ENCODE results near the gene ATAD5.

The ATAD5 gene

DNA sequence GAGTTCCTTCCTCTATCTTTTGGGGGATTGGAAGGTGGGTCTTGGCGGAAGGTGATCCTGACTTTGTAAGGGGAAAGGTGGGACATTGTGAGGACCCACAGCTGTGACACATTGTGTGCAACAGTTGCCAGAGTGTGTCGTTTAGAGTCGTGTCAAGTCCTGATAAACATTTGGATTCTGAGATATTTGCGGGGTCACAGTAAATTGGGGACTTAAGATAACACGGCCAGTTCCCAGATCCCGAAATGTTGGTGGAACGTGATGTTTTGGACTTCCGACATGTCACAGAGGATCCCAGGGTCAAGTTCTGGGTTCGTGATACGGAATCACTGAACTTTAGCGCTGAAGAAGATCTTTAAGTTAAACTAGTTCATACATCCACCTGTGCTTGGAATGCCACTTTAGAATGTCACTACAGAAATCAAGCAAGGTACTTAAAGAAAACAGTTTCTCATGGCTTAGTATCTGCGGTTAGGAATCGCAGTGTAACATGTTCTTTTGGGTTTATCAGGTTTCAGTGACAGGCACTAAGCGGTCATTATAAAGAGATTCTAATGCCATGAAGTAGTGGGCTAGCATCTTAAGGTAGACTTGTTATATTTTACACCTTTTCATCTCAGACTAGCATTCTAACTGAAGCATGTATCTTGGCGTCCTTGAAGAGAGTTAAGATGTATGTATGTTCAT lies 815 bp downstream of the ATAD5 start:
- peak overlapping the region; percentile 93 for H3K4me3 ChIP-seq (ENCODE audit: low read depth, low read length)
- in situ Hi-C loops (cut with HindIII; ENCODE audit: low sequenced_read_pairs): no loop called here
- no peak for DNase-seq (ENCODE audit: low read depth)
- TF ChIP-seq, protein P1, sequence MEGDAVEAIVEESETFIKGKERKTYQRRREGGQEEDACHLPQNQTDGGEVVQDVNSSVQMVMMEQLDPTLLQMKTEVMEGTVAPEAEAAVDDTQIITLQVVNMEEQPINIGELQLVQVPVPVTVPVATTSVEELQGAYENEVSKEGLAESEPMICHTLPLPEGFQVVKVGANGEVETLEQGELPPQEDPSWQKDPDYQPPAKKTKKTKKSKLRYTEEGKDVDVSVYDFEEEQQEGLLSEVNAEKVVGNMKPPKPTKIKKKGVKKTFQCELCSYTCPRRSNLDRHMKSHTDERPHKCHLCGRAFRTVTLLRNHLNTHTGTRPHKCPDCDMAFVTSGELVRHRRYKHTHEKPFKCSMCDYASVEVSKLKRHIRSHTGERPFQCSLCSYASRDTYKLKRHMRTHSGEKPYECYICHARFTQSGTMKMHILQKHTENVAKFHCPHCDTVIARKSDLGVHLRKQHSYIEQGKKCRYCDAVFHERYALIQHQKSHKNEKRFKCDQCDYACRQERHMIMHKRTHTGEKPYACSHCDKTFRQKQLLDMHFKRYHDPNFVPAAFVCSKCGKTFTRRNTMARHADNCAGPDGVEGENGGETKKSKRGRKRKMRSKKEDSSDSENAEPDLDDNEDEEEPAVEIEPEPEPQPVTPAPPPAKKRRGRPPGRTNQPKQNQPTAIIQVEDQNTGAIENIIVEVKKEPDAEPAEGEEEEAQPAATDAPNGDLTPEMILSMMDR (IDR thresholded peaks at IDR 0.05; ENCODE audit: low read depth, low read length, missing control alignments): no peak

DNA sequence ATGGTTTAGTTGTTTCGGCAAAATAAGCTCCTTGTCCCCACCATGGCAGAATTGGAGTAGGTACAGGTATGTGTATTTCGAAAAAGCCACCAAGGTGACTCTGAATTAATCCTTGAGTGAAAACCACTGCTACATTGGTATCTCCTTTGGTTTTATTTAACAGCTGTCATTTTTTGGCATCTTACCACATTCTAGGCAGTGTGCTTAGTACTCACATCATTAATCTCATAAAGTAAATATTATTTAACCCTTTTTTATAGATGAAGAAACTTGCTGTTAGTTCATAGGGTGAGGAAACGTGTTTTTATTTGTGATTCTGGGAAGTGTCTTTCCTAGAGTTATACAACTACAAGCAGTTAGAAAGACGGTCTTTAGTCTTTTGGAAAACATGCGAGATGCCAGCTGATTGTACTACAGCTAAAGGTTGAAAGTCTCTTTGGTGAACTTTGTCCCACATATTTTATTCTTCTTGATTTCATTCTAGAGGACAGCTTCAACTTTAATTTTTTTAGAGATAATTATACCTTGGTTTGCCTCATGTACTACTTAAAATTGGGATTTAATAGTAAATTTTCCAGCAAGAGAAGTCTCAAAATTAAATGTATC lies 6.5 kb downstream of the ATAD5 start:
- TF ChIP-seq, protein P1 (IDR thresholded peaks at IDR 0.05; ENCODE audit: low read depth, low read length, missing control alignments): no peak
- in situ Hi-C loops (cut with HindIII; ENCODE audit: low sequenced_read_pairs): no loop called here
- DNase-seq (ENCODE audit: low read depth): no peak
- H3K4me3 ChIP-seq (ENCODE audit: low read depth, low read length): no peak overlapping the region

DNA sequence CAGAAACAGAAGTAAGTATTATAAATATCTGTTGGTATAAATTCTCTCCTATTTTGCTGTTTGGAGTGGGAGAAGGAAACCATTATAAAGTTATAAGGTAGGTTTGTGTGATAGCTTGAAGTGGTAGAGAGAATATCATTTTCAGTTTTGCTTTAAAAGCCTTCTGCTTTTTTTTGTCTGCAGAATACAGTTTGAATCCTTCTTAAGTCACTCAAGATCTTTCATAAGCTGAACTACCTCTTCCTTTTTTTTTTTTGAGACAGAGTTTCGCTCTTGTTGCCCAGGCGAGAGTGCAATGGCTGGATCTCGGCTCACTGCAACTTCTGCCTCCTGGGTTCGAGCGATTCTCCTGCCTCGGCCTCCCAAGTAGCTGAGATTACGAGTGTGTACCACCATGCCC lies 9.0 kb downstream of the ATAD5 start:
- in situ Hi-C loops (cut with HindIII; ENCODE audit: low sequenced_read_pairs): no loop called here
- TF ChIP-seq, protein P1 (IDR thresholded peaks at IDR 0.05; ENCODE audit: low read depth, low read length, missing control alignments): no peak
- no peak overlapping the region for H3K4me3 ChIP-seq (ENCODE audit: low read depth, low read length)
- no peak for DNase-seq (ENCODE audit: low read depth)

DNA sequence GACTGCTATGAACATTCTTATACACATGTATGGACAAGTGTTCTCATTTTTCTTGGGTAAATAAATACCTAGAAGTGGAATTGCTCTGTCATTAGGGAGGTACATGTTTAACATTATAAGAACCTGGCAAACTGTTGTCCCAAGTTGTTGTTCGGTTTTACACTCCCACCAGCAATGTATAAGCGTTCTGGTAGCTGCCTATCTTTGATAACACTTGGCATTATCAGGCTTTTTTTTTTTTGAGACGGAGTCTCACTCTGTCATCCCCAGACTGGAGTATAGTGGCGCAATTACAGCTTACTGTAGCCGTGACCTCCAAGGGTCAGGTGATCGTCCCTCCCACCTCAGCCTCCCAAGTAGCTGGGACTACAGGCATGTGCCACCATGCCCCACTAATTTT lies 16.3 kb downstream of the ATAD5 start:
- TF ChIP-seq, protein P1 (IDR thresholded peaks at IDR 0.05; ENCODE audit: low read depth, low read length, missing control alignments): no peak
- no peak overlapping the region for H3K4me3 ChIP-seq (ENCODE audit: low read depth, low read length)
- no peak for DNase-seq (ENCODE audit: low read depth)
- in situ Hi-C loops (cut with HindIII; ENCODE audit: low sequenced_read_pairs): no loop called here

DNA sequence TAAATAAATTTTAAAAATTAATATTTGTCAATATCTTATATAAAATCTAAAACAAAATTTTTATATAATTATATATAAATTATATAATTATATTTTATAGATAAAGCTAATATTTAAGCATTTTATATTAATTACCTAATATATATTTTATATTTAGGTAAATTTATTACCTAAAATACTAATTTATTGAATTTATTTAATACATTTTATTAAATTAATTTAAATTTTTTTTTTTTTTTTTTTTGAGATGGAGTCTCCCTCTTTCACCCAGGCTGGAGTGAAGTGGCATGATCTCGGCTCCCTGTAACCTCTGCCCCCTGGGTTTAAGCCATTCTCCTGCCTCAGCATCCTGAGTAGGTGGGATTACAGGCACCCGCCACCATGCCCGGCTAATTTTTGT lies 22.4 kb downstream of the ATAD5 start:
- in situ Hi-C loops (cut with HindIII; ENCODE audit: low sequenced_read_pairs): no loop called here
- TF ChIP-seq, protein P1 (IDR thresholded peaks at IDR 0.05; ENCODE audit: low read depth, low read length, missing control alignments): no peak
- H3K4me3 ChIP-seq (ENCODE audit: low read depth, low read length): no peak overlapping the region
- no peak for DNase-seq (ENCODE audit: low read depth)

DNA sequence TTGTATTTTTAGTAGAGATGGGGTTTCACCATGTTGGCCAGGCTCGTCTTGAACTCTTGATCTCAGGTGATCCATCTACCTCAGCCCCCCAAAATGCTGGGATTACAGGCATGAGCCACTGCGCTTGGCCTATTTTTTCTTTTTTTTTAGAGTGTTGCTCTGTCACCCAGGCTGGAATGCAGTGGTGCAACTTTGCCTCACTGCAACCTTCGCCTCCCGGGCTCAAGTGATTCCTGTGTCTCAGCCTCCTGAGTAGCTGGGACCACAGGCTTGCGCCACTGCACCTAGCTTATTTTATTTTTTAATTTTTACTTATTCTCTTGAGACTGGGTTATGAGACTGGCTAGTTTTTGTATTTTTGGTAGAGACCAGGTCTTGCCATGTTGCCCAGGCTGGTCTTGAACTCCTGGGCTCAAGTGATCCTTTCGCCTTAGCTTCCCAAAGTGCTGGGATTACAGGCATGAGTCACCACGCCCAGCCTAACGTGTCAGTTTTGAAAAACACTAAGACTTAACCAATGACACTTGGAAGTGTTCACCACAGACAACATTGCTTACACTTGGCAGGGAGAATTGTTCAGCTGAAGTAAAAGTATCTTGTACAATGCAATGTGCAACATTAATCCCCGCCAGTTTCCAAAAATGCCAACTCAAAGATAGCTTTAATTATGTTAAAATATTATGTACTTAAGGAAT lies 26.9 kb downstream of the ATAD5 start:
- TF ChIP-seq, protein P1 (IDR thresholded peaks at IDR 0.05; ENCODE audit: low read depth, low read length, missing control alignments): no peak
- no peak overlapping the region for H3K4me3 ChIP-seq (ENCODE audit: low read depth, low read length)
- DNase-seq (ENCODE audit: low read depth): no peak
- in situ Hi-C loops (cut with HindIII; ENCODE audit: low sequenced_read_pairs): no loop called here
